ENCODE measurements around the gene NPAT. TPM values are rescaled to one million over a fixed set of nuclear protein-coding genes. Genes with fewer than 3 reads are reported as not detected.
A peak's percentile ranks its signal among the peaks of the same experiment; 100 is the strongest.

The NPAT gene
- 8.4 TPM for total RNA-seq

GRCh38 chr11:108222574-108223347 is at the start of gene NPAT, which contains the start of gene ATM:
TSS of gene NPAT (minus strand) at chr11:108222638. CDS start at chr11:108222536, 102 bp downstream.
TSS of gene ATM (plus strand) at chr11:108223067. CDS start at chr11:108227625, 4,558 bp downstream.
- peaks cover 16 to 34% (median 30%) of the 10 kb centered on the region in 3 donors for H3K4me1 ChIP-seq (ENCODE audit: control insufficient read depth in 3 of 3, insufficient read depth in 3 of 3, low read length in 3 of 3)

GRCh38 chr11:108269583-108269982 is 47.1 kb upstream of the NPAT start:
- Histone ChIP-seq H3K9me3 (ENCODE audit: control insufficient read depth in 3 of 3, low read length in 3 of 3) (no peaks in the 10 kb centered on the region), H3K36me3 (ENCODE audit: control insufficient read depth in 3 of 3, insufficient read depth in 3 of 3, low read length in 3 of 3) (peaks cover 5 to 32% (median 19%) of the 10 kb centered on the region in 3 donors), H3K4me1 (ENCODE audit: control insufficient read depth in 3 of 3, insufficient read depth in 3 of 3, low read length in 3 of 3) (no peaks in the 10 kb centered on the region), H3K27ac (ENCODE audit: low read depth, low read length) (no peak overlapping the region), H3K4me3 (ENCODE audit: low read length in 3 of 3) (no peak overlapping the region), H3K9ac (ENCODE audit: low read depth in 1 of 3, low read length in 3 of 3) (no peak overlapping the region), H3K27me3 (ENCODE audit: control insufficient read depth in 3 of 3, insufficient read depth in 3 of 3, low read length in 3 of 3) (no peaks in the 10 kb centered on the region)

More at GRCh38 chr11:108222574-108223347, at the start of gene NPAT, which contains the start of gene ATM:
- H3K27ac ChIP-seq (ENCODE audit: low read depth, low read length): peak within 1 kb of the TSS; percentile 94
- H3K27me3 ChIP-seq (ENCODE audit: control insufficient read depth in 3 of 3, insufficient read depth in 3 of 3, low read length in 3 of 3): no peaks in the 10 kb centered on the region
- H3K36me3 ChIP-seq (ENCODE audit: control insufficient read depth in 3 of 3, insufficient read depth in 3 of 3, low read length in 3 of 3): no peaks in the 10 kb centered on the region
- peak within 1 kb of the TSS; percentile 89 to 98 (median 92) for H3K9ac ChIP-seq (ENCODE audit: low read depth in 1 of 3, low read length in 3 of 3)
- no peaks in the 10 kb centered on the region for H3K9me3 ChIP-seq (ENCODE audit: control insufficient read depth in 3 of 3, low read length in 3 of 3)
- peak within 1 kb of the TSS; percentile 93 to 100 (median 95) for H3K4me3 ChIP-seq (ENCODE audit: low read length in 3 of 3)

GRCh38 chr11:108253176-108253575 is 30.7 kb upstream of the NPAT start:
- Histone ChIP-seq H3K4me1 (ENCODE audit: control insufficient read depth in 3 of 3, insufficient read depth in 3 of 3, low read length in 3 of 3) (no peaks in the 10 kb centered on the region), H3K27me3 (ENCODE audit: control insufficient read depth in 3 of 3, insufficient read depth in 3 of 3, low read length in 3 of 3) (no peaks in the 10 kb centered on the region), H3K36me3 (ENCODE audit: control insufficient read depth in 3 of 3, insufficient read depth in 3 of 3, low read length in 3 of 3) (peaks cover 9 to 40% (median 35%) of the 10 kb centered on the region in 3 donors), H3K9me3 (ENCODE audit: control insufficient read depth in 3 of 3, low read length in 3 of 3) (no peaks in the 10 kb centered on the region), H3K27ac (ENCODE audit: low read depth, low read length) (no peak overlapping the region), H3K4me3 (ENCODE audit: low read length in 3 of 3) (no peak overlapping the region), H3K9ac (ENCODE audit: low read depth in 1 of 3, low read length in 3 of 3) (no peak overlapping the region)

- Histone ChIP-seq H3K9ac (ENCODE audit: low read depth in 1 of 3, low read length in 3 of 3) (no peak overlapping the region), H3K27ac (ENCODE audit: low read depth, low read length) (no peak overlapping the region), H3K36me3 (ENCODE audit: control insufficient read depth in 3 of 3, insufficient read depth in 3 of 3, low read length in 3 of 3) (peaks cover 6 to 16% (median 11%) of the 10 kb centered on the region in 3 donors), H3K4me1 (ENCODE audit: control insufficient read depth in 3 of 3, insufficient read depth in 3 of 3, low read length in 3 of 3) (no peaks in the 10 kb centered on the region), H3K9me3 (ENCODE audit: control insufficient read depth in 3 of 3, low read length in 3 of 3) (no peaks in the 10 kb centered on the region), H3K4me3 (ENCODE audit: low read length in 3 of 3) (no peak overlapping the region), H3K27me3 (ENCODE audit: control insufficient read depth in 3 of 3, insufficient read depth in 3 of 3, low read length in 3 of 3) (no peaks in the 10 kb centered on the region)
These were observed 24.4 kb upstream of the NPAT start for GRCh38 chr11:108246885-108247284.

- H3K9ac ChIP-seq (ENCODE audit: low read depth in 1 of 3, low read length in 3 of 3): no peak overlapping the region
- H3K36me3 ChIP-seq (ENCODE audit: control insufficient read depth in 3 of 3, insufficient read depth in 3 of 3, low read length in 3 of 3): peaks cover 6 to 12% (median 11%) of the 10 kb centered on the region in 3 donors
- no peaks in the 10 kb centered on the region for H3K9me3 ChIP-seq (ENCODE audit: control insufficient read depth in 3 of 3, low read length in 3 of 3)
- no peaks in the 10 kb centered on the region for H3K4me1 ChIP-seq (ENCODE audit: control insufficient read depth in 3 of 3, insufficient read depth in 3 of 3, low read length in 3 of 3)
- no peak overlapping the region for H3K27ac ChIP-seq (ENCODE audit: low read depth, low read length)
- H3K4me3 ChIP-seq (ENCODE audit: low read length in 3 of 3): no peak overlapping the region
- no peaks in the 10 kb centered on the region for H3K27me3 ChIP-seq (ENCODE audit: control insufficient read depth in 3 of 3, insufficient read depth in 3 of 3, low read length in 3 of 3)
These were observed 23.9 kb upstream of the NPAT start for GRCh38 chr11:108246308-108246707.

- no peaks in the 10 kb centered on the region for H3K4me1 ChIP-seq (ENCODE audit: control insufficient read depth in 3 of 3, insufficient read depth in 3 of 3, low read length in 3 of 3)
- H3K27me3 ChIP-seq (ENCODE audit: control insufficient read depth in 3 of 3, insufficient read depth in 3 of 3, low read length in 3 of 3): no peaks in the 10 kb centered on the region
- peaks cover 3 to 7% (median 7%) of the 10 kb centered on the region in 3 donors for H3K36me3 ChIP-seq (ENCODE audit: control insufficient read depth in 3 of 3, insufficient read depth in 3 of 3, low read length in 3 of 3)
These were observed 20.0 kb upstream of the NPAT start for GRCh38 chr11:108242422-108242821.

GRCh38 chr11:108241330-108242037 is 19.0 kb upstream of the NPAT start:
- Histone ChIP-seq H3K4me3 (ENCODE audit: low read length in 3 of 3) (no peak overlapping the region), H3K9ac (ENCODE audit: low read depth in 1 of 3, low read length in 3 of 3) (no peak overlapping the region), H3K27ac (ENCODE audit: low read depth, low read length) (no peak overlapping the region), H3K36me3 (ENCODE audit: control insufficient read depth in 3 of 3, insufficient read depth in 3 of 3, low read length in 3 of 3) (peaks cover 5 to 12% (median 7%) of the 10 kb centered on the region in 3 donors), H3K27me3 (ENCODE audit: control insufficient read depth in 3 of 3, insufficient read depth in 3 of 3, low read length in 3 of 3) (no peaks in the 10 kb centered on the region), H3K9me3 (ENCODE audit: control insufficient read depth in 3 of 3, low read length in 3 of 3) (no peaks in the 10 kb centered on the region), H3K4me1 (ENCODE audit: control insufficient read depth in 3 of 3, insufficient read depth in 3 of 3, low read length in 3 of 3) (no peaks in the 10 kb centered on the region)

More at GRCh38 chr11:108242422-108242821, 20.0 kb upstream of the NPAT start:
- H3K9me3 ChIP-seq (ENCODE audit: control insufficient read depth in 3 of 3, low read length in 3 of 3): no peaks in the 10 kb centered on the region
- H3K4me3 ChIP-seq (ENCODE audit: low read length in 3 of 3): no peak overlapping the region
- H3K9ac ChIP-seq (ENCODE audit: low read depth in 1 of 3, low read length in 3 of 3): no peak overlapping the region
- H3K27ac ChIP-seq (ENCODE audit: low read depth, low read length): no peak overlapping the region

- Histone ChIP-seq H3K36me3 (ENCODE audit: control insufficient read depth in 3 of 3, insufficient read depth in 3 of 3, low read length in 3 of 3) (peaks cover 5 to 21% (median 10%) of the 10 kb centered on the region in 3 donors), H3K9me3 (ENCODE audit: control insufficient read depth in 3 of 3, low read length in 3 of 3) (no peaks in the 10 kb centered on the region), H3K27ac (ENCODE audit: low read depth, low read length) (no peak overlapping the region), H3K4me3 (ENCODE audit: low read length in 3 of 3) (no peak overlapping the region), H3K4me1 (ENCODE audit: control insufficient read depth in 3 of 3, insufficient read depth in 3 of 3, low read length in 3 of 3) (no peaks in the 10 kb centered on the region), H3K9ac (ENCODE audit: low read depth in 1 of 3, low read length in 3 of 3) (no peak overlapping the region), H3K27me3 (ENCODE audit: control insufficient read depth in 3 of 3, insufficient read depth in 3 of 3, low read length in 3 of 3) (no peaks in the 10 kb centered on the region)
These were observed 16.6 kb upstream of the NPAT start for GRCh38 chr11:108239076-108239475.

GRCh38 chr11:108237058-108237481 is 14.6 kb upstream of the NPAT start:
- H3K36me3 ChIP-seq (ENCODE audit: control insufficient read depth in 3 of 3, insufficient read depth in 3 of 3, low read length in 3 of 3): peaks cover 5 to 22% (median 10%) of the 10 kb centered on the region in 3 donors
- H3K27ac ChIP-seq (ENCODE audit: low read depth, low read length): no peak overlapping the region
- H3K9me3 ChIP-seq (ENCODE audit: control insufficient read depth in 3 of 3, low read length in 3 of 3): no peaks in the 10 kb centered on the region
- H3K4me3 ChIP-seq (ENCODE audit: low read length in 3 of 3): no peak overlapping the region
- H3K27me3 ChIP-seq (ENCODE audit: control insufficient read depth in 3 of 3, insufficient read depth in 3 of 3, low read length in 3 of 3): no peaks in the 10 kb centered on the region
- H3K9ac ChIP-seq (ENCODE audit: low read depth in 1 of 3, low read length in 3 of 3): no peak overlapping the region
- H3K4me1 ChIP-seq (ENCODE audit: control insufficient read depth in 3 of 3, insufficient read depth in 3 of 3, low read length in 3 of 3): no peaks in the 10 kb centered on the region

- Histone ChIP-seq H3K9ac (ENCODE audit: low read depth in 1 of 3, low read length in 3 of 3) (no peak overlapping the region), H3K36me3 (ENCODE audit: control insufficient read depth in 3 of 3, insufficient read depth in 3 of 3, low read length in 3 of 3) (peaks cover 5 to 28% (median 17%) of the 10 kb centered on the region in 3 donors), H3K9me3 (ENCODE audit: control insufficient read depth in 3 of 3, low read length in 3 of 3) (no peaks in the 10 kb centered on the region), H3K27me3 (ENCODE audit: control insufficient read depth in 3 of 3, insufficient read depth in 3 of 3, low read length in 3 of 3) (no peaks in the 10 kb centered on the region), H3K4me3 (ENCODE audit: low read length in 3 of 3) (no peak overlapping the region), H3K4me1 (ENCODE audit: control insufficient read depth in 3 of 3, insufficient read depth in 3 of 3, low read length in 3 of 3) (no peaks in the 10 kb centered on the region), H3K27ac (ENCODE audit: low read depth, low read length) (no peak overlapping the region)
These were observed 13.2 kb upstream of the NPAT start for GRCh38 chr11:108235633-108236032.
